ENCODE results near the gene OR4D11. TPM values are rescaled to one million over a fixed set of nuclear protein-coding genes. Genes with fewer than 3 reads are reported as not detected.
A peak's percentile ranks its signal among the peaks of the same experiment; 100 is the strongest.

Gene OR4D11
- total and polyA plus RNA-seq, 9 of the 15 experiments (the other 6 are each of a cell fraction or from before 2014, with no cell fraction given), result not detected

GRCh38 chr11:59550842-59551658 is 47.7 kb downstream of the OR4D11 start (continued):
- TF ChIP-seq, protein P1, sequence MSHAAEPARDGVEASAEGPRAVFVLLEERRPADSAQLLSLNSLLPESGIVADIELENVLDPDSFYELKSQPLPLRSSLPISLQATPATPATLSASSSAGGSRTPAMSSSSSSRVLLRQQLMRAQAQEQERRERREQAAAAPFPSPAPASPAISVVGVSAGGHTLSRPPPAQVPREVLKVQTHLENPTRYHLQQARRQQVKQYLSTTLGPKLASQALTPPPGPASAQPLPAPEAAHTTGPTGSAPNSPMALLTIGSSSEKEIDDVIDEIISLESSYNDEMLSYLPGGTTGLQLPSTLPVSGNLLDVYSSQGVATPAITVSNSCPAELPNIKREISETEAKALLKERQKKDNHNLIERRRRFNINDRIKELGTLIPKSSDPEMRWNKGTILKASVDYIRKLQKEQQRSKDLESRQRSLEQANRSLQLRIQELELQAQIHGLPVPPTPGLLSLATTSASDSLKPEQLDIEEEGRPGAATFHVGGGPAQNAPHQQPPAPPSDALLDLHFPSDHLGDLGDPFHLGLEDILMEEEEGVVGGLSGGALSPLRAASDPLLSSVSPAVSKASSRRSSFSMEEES (CRISPR knock-in tag; IDR thresholded peaks at IDR 0.05), result 0 out of 2 replicates have a peak, but pooled peaks have one; percentile 2
- TF ChIP-seq CHD2 (IDR thresholded peaks at IDR 0.05; ENCODE audit: low read depth, low read length) (no peak), ZKSCAN3 (CRISPR knock-in tag; IDR thresholded peaks at IDR 0.05) (no peak), ZBTB9 (CRISPR knock-in tag; IDR thresholded peaks at IDR 0.05) (no peak), KAT7 (CRISPR knock-in tag; IDR thresholded peaks at IDR 0.05; ENCODE audit: borderline replicate concordance) (0 out of 2 replicates have a peak, but pooled peaks have one; percentile 64), ZFPM2 (CRISPR knock-in tag; IDR thresholded peaks at IDR 0.05) (0 out of 2 replicates have a peak, but pooled peaks have one; percentile 80), JUN (IDR thresholded peaks at IDR 0.05; ENCODE audit: borderline replicate concordance, low read depth, low read length) (0 out of 2 replicates have a peak, but pooled peaks have one; percentile 5), JUN (CRISPR knock-in tag; IDR thresholded peaks at IDR 0.05; ENCODE audit: borderline replicate concordance) (no peak), HOMEZ (CRISPR knock-in tag; IDR thresholded peaks at IDR 0.05) (no peak), CEBPG (CRISPR knock-in tag; IDR thresholded peaks at IDR 0.05) (peak; percentile 92), CEBPG (tag; conservative IDR thresholded peaks at IDR 0.05 in 1 of 2, IDR thresholded peaks at IDR 0.05 in 1 of 2) (peak; percentile 94 to 98), NFRKB (IDR thresholded peaks at IDR 0.05; ENCODE audit: low read depth) (peak; percentile 46; the same call in 1 of the 2 replicates), NR2C1 (IDR thresholded peaks at IDR 0.05) (0 out of 2 replicates have a peak, but pooled peaks have one; percentile 22), NR2C1 (tag; IDR thresholded peaks at IDR 0.05) (no peak), POLR2H (tag; IDR thresholded peaks at IDR 0.05; ENCODE audit: low read depth) (peak; percentile 98)
- TF ChIP-seq, protein P2, sequence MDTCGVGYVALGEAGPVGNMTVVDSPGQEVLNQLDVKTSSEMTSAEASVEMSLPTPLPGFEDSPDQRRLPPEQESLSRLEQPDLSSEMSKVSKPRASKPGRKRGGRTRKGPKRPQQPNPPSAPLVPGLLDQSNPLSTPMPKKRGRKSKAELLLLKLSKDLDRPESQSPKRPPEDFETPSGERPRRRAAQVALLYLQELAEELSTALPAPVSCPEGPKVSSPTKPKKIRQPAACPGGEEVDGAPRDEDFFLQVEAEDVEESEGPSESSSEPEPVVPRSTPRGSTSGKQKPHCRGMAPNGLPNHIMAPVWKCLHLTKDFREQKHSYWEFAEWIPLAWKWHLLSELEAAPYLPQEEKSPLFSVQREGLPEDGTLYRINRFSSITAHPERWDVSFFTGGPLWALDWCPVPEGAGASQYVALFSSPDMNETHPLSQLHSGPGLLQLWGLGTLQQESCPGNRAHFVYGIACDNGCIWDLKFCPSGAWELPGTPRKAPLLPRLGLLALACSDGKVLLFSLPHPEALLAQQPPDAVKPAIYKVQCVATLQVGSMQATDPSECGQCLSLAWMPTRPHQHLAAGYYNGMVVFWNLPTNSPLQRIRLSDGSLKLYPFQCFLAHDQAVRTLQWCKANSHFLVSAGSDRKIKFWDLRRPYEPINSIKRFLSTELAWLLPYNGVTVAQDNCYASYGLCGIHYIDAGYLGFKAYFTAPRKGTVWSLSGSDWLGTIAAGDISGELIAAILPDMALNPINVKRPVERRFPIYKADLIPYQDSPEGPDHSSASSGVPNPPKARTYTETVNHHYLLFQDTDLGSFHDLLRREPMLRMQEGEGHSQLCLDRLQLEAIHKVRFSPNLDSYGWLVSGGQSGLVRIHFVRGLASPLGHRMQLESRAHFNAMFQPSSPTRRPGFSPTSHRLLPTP (IDR thresholded peaks at IDR 0.05; ENCODE audit: borderline replicate concordance, extremely low read depth, insufficient read length), result peak; percentile 94
- TF ChIP-seq, protein P3, sequence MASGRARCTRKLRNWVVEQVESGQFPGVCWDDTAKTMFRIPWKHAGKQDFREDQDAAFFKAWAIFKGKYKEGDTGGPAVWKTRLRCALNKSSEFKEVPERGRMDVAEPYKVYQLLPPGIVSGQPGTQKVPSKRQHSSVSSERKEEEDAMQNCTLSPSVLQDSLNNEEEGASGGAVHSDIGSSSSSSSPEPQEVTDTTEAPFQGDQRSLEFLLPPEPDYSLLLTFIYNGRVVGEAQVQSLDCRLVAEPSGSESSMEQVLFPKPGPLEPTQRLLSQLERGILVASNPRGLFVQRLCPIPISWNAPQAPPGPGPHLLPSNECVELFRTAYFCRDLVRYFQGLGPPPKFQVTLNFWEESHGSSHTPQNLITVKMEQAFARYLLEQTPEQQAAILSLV (tag; IDR thresholded peaks at IDR 0.05), result peak; percentile 76; the same call in 1 of the 2 replicates

All from K562 (cell line).